Right lobe of liver (tissue), 6 donors: ENCODE results near the gene PCNT. TPM values are rescaled to one million over a fixed set of nuclear protein-coding genes. Genes with fewer than 3 reads are reported as not detected.

Experiments
- ATAC-seq, 4 donors: fragments of 200-7000 bp; cut with Tn5 transposase; one replicate each; pipeline ENCODE4 v1.9.1; 2020; ENCODE audit warnings: mild to moderate bottlenecking in 4 of 4, moderate library complexity in 4 of 4
- DNase-seq, 3 donors: peaks; one replicate each; pipeline ENCODE4 v3.0.0-alpha.2; 2020
- H3K27ac ChIP-seq, 3 donors: fragments of 200-600 bp; one replicate each; pipeline ENCODE4 v1.8.0; 2022
- H3K27me3 ChIP-seq, 2 donors: fragments of 200-600 bp; one replicate each; pipeline ENCODE4 v1.8.0; 2022
- H3K36me3 ChIP-seq, 4 donors: fragments of 200-600 bp; sonication (generic) in 1 of 4; one replicate each; pipeline versions ENCODE4 v1.5.1 to v1.8.0; 2017 to 2022; ENCODE audit warnings: control low read depth in 1 of 4
- H3K4me1 ChIP-seq, 4 donors: fragments of 200-600 bp; sonication (generic) in 1 of 4; one replicate each; pipeline versions ENCODE4 v1.5.1 to v1.8.0; 2017 to 2022; ENCODE audit warnings: control low read depth in 1 of 4
- H3K4me3 ChIP-seq, 3 donors: fragments of 200-600 bp; one replicate each; pipeline ENCODE4 v1.8.0; 2022
- H3K9me3 ChIP-seq, 4 donors: fragments of 200-600 bp; sonication (generic) in 1 of 4; one replicate each; pipeline versions ENCODE4 v1.5.1 to v1.8.0; 2017 to 2022; ENCODE audit warnings: control low read depth in 1 of 4
- POLR2A ChIP-seq: fragments of 450-650 bp; IDR thresholded peaks from one replicate; pipeline ENCODE4 v1.6.1; 2017; ENCODE audit warnings: antibody characterized with exemption, mild to moderate bottlenecking
- WGBS: methylation state at CpG from one replicate; pipeline ENCODE4 v1.1.6; 2018; ENCODE audit warnings: low coverage, low lambda C conversion rate; ENCODE audit not compliant: insufficient coverage; ENCODE audit errors: missing lambda C conversion rate; 5-methylcytosine and 5-hydroxymethylcytosine counted together
- intact Hi-C, 2 donors: fragments of 100-400 bp; cut with DNase I; formaldehyde crosslinking; loops; one replicate each; pipeline versions ENCODE4 v1.11.2 to v1.14.1; 2022
- total RNA-seq, 6 experiments: library from RNA; depleted of rRNA in 2 of 6; stranded (reverse); fragments of >200 nt in 2 of 6; fragmentation: NEBNext Ultra II Directional in 3 of 6; extraction: Animal tissue kit (Norgen Biotek cat#: 25700) in 3 of 6; gene quantifications; one replicate each; pipeline versions ENCODE4 v1.1.0 to v1.2.4, GENCODE V29; 2016 to 2023
- TF ChIP-seq, protein P1 (sequence below), 4 donors: fragments of 200-600 bp in 3 of 4; fragments of 450-650 bp in 1 of 4; IDR thresholded peaks; one replicate each; pipeline versions ENCODE4 v1.5.1 to v1.8.0; 2016 to 2022; ENCODE audit warnings: antibody characterized with exemption in 4 of 4, mild to moderate bottlenecking in 2 of 4
- donor health status: DM: no; HTN: yes; CAD: no.
- donor health status: DM: no; HTN: no; CAD: no.
- donor health status: DM: no; HTN: no; CAD: no.
- donor health status: DM: no; HTN: yes; CAD: no.
- donor health status: DM: no; HTN: yes; CAD: no.

The PCNT gene
- total RNA-seq, 6 experiments from 2014 or later: 9.9 to 18.2 (median 14.1) TPM

DNA sequence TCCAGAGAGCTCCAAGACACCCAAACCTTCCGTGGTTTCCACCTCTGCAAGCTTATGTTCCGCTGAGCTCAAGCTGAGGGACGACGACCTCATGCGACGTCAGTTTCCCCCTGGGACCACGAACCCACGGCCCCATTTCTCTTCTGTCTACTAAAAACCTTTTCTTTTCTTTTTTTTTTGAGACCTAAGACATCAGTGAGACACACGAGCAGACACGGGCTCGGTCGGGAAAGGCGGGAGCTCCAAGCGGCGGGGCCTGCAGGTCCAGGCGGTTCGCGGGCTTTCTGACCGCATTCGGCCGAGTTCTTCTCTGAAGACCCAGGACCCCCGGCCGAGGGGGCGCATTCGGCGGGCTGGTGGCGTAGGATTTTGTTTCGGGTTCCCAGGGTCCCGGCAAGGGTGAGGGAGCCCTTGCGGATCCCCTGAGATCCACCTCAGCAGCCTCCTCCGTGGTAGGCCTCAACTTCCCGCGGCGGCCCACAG lies 688 bp upstream of the PCNT start:
- Histone ChIP-seq H3K9me3 (no peaks in the 10 kb centered on the region), H3K27ac (no peak overlapping the region), H3K27me3 (no peaks in the 10 kb centered on the region), H3K36me3 (peaks cover 0 to under 1% (median 0%) of the 10 kb centered on the region in 4 donors), H3K4me3 (peak overlapping the region; percentile 97 to 100 (median 98)), H3K4me1 (peaks cover 0 to 18% (median 8%) of the 10 kb centered on the region in 4 donors)
- TF ChIP-seq, protein P1, sequence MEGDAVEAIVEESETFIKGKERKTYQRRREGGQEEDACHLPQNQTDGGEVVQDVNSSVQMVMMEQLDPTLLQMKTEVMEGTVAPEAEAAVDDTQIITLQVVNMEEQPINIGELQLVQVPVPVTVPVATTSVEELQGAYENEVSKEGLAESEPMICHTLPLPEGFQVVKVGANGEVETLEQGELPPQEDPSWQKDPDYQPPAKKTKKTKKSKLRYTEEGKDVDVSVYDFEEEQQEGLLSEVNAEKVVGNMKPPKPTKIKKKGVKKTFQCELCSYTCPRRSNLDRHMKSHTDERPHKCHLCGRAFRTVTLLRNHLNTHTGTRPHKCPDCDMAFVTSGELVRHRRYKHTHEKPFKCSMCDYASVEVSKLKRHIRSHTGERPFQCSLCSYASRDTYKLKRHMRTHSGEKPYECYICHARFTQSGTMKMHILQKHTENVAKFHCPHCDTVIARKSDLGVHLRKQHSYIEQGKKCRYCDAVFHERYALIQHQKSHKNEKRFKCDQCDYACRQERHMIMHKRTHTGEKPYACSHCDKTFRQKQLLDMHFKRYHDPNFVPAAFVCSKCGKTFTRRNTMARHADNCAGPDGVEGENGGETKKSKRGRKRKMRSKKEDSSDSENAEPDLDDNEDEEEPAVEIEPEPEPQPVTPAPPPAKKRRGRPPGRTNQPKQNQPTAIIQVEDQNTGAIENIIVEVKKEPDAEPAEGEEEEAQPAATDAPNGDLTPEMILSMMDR (IDR thresholded peaks at IDR 0.05): no peak
- TF ChIP-seq POLR2A: no peak
- ATAC-seq: no peak
- 2% methylated on average over 28 of the region's 34 CpGs for WGBS
- intact Hi-C loops: no loop called here
- DNase-seq: peak in 1 of 3 donors; percentile 54

DNA sequence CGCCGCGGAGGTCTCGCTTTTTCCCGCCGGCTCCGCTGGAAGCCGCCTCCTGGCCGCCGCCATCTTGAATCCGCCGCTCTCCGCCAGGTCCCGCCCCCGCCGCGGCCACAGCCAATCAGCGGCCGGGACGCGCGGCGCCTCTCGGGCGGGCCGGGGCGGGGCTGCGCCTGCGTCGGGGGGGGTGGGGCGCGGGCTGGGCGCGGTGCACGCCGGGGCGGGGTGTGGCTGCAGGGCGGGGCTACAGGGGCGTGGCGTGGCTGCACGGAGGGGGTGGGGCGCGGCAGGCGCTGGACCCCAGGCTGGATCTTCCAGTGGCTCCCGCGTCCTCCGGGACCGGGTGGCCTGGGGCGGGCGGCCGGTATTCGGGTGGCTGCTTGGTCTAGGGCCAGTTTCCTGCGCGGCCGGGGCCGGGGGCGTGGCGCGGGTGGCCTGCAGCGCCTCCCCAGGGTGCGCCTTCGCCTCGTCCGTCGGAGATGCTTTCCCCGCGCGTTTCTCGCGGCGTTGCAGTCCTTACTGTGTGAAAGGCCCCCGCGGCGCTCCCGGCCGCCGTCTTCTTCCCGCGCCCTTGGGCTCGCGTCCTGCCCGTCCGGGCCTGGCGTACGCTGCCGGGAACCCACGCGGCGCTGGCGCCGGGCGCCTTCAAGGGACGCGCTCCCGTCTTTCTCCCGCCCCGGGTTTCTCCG lies 575 bp downstream of the PCNT start:
- peak; percentile 91 to 93 (median 91) for DNase-seq
- ATAC-seq: peak; percentile 76 to 89 (median 83)
- peaks cover 0 to 18% (median 8%) of the 10 kb centered on the region in 4 donors for H3K4me1 ChIP-seq
- peaks cover 0 to 8% (median 0%) of the 10 kb centered on the region in 4 donors for H3K36me3 ChIP-seq
- no peaks in the 10 kb centered on the region for H3K27me3 ChIP-seq
- H3K9me3 ChIP-seq: no peaks in the 10 kb centered on the region
- peak overlapping the region; percentile 97 to 100 (median 98) for H3K4me3 ChIP-seq
- WGBS: 0% methylated on average over 2 of the region's 98 CpGs
- H3K27ac ChIP-seq: peak overlapping the region; percentile 93 to 96 (median 94)
- peak; percentile 6 for TF ChIP-seq POLR2A
- TF ChIP-seq, protein P1 (IDR thresholded peaks at IDR 0.05): peak in 2 of 4 donors; percentile 14 to 17
- intact Hi-C loops: no loop called here

DNA sequence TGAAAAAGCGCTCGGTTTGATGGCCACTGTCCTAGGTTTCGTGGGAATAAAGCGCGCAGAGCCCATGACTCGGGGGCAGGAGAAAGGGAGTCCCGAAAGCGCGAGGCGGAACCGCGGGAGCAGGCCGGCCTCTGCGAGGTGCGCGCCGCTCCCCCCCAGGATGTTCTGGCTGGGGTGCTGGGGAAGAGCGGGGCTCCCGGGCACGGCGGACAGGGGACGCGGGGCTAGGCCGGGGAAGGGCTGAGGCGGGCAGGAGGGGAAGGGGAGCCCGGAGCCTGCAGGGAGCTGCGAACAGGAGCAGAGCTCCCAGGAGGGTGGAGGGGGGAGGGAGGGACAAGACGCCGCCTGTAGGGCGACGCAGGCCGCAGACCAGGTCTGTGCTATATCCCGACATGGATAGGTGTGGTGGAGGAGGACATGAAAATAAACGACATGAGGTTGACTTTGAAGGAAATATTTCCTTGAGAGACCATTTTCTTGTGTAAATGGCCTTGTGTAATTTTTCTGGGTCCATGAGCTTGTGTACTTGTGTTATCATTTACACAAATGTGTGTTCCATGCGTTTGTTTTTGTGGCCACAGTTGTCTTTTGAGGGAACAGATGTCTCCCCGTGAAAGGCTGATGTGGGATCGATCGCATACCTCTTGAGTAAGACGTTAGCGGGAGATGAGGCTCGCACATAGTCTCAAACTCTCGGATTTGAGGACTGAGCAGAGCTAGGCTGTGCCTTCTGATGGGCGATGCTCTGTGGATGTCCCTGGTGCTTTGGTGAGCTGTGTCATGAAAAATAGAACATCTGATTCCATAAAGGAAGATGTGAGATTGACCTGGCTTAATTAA lies 1.3 kb downstream of the PCNT start:
- no peaks in the 10 kb centered on the region for H3K27me3 ChIP-seq
- peaks cover 0 to 13% (median 0%) of the 10 kb centered on the region in 4 donors for H3K36me3 ChIP-seq
- peak overlapping the region; percentile 97 to 100 (median 98) for H3K4me3 ChIP-seq
- H3K4me1 ChIP-seq: peaks cover 0 to 18% (median 8%) of the 10 kb centered on the region in 4 donors
- peak overlapping the region; percentile 11 to 94 (median 33) for H3K27ac ChIP-seq
- peak in 2 of 4 donors; percentile 6 to 16 for ATAC-seq
- intact Hi-C loops: no loop called here
- DNase-seq: peak; percentile 53 to 60 (median 57)
- no peaks in the 10 kb centered on the region for H3K9me3 ChIP-seq
- TF ChIP-seq, protein P1 (IDR thresholded peaks at IDR 0.05): peak in 3 of 4 donors; percentile 5 to 20 (median 10)
- no peak for TF ChIP-seq POLR2A
- WGBS: 23% methylated on average over 20 of the region's 43 CpGs

DNA sequence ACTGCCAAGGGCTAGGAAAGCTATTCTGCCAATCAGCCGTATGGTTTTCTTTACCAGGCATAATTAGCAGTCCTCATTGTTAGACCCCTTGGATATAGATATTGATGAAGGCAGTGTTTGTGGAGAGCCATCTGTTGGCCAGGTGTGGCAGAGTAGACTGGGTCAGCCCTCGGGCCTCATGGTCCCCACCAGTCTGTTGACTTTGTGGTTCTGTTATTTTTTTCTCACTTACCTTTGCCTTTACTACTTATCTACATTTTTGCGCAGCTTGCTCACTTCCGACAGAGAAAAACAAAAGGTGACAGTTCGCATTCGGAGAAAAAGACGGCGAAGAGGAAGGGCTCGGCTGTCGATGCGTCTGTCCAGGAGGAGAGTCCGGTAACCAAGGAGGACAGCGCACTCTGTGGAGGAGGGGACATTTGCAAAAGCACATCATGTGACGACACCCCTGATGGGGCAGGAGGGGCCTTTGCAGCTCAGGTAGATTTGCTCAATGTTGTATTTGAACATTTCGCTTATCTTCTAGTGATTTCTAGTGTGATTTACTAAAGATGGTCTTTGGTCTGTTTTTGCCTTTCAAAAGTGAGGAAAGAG lies 2.3 kb downstream of the PCNT start:
- DNase-seq (no peak), ATAC-seq (no peak)
- Histone ChIP-seq H3K36me3 (peaks cover 0 to 13% (median 0%) of the 10 kb centered on the region in 4 donors), H3K4me1 (peaks cover 0 to 18% (median 8%) of the 10 kb centered on the region in 4 donors), H3K27me3 (no peaks in the 10 kb centered on the region), H3K4me3 (no peak overlapping the region), H3K9me3 (no peaks in the 10 kb centered on the region), H3K27ac (no peak overlapping the region)
- intact Hi-C loops: no loop called here
- WGBS: 95% methylated on average over 15 of the region's 15 CpGs
- TF ChIP-seq, protein P1 (IDR thresholded peaks at IDR 0.05): no peak
- TF ChIP-seq POLR2A: no peak
